ENCODE results near the gene CAMTA1. TPM values are rescaled to one million over a fixed set of nuclear protein-coding genes. Genes with fewer than 3 reads are reported as not detected.

The CAMTA1 gene
- total RNA-seq, 1 donor from 2014 or later = 99.0 TPM

DNA sequence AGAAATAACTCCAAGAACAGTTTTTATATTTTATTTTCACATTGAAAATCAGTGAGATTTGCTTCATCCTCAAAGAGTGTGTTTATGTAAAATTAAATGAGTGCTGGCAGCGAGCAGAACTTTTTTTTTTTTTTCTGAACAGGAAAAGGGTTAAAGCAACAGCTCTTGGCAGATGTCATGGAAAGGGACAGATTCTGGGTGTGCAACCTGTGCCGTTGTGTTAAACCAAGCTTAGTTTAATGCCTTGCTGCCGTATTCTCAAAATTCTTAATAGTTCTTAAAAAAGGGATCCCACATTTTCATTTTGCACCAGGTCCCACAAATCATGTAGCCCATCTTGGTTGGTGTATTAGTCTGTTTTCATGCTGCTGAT is 758.5 kb downstream of the CAMTA1 start:
- TF ChIP-seq, protein P1, sequence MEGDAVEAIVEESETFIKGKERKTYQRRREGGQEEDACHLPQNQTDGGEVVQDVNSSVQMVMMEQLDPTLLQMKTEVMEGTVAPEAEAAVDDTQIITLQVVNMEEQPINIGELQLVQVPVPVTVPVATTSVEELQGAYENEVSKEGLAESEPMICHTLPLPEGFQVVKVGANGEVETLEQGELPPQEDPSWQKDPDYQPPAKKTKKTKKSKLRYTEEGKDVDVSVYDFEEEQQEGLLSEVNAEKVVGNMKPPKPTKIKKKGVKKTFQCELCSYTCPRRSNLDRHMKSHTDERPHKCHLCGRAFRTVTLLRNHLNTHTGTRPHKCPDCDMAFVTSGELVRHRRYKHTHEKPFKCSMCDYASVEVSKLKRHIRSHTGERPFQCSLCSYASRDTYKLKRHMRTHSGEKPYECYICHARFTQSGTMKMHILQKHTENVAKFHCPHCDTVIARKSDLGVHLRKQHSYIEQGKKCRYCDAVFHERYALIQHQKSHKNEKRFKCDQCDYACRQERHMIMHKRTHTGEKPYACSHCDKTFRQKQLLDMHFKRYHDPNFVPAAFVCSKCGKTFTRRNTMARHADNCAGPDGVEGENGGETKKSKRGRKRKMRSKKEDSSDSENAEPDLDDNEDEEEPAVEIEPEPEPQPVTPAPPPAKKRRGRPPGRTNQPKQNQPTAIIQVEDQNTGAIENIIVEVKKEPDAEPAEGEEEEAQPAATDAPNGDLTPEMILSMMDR (IDR thresholded peaks at IDR 0.05; ENCODE audit: unreplicated experiment) = no peak
- H3K4me1 Mint-ChIP-seq (ENCODE audit: low read depth) = no peaks in the 10 kb centered on the region
- no peak overlapping the region for H3K27ac Mint-ChIP-seq
- DNase-seq (ENCODE audit: low spot score, unreplicated experiment) = no peak
- H3K4me3 Mint-ChIP-seq (ENCODE audit: low read depth) = no peak overlapping the region
- H3K9me3 Mint-ChIP-seq (ENCODE audit: low read depth) = no peaks in the 10 kb centered on the region
- H3K36me3 Mint-ChIP-seq (ENCODE audit: insufficient read depth) = no peaks in the 10 kb centered on the region
- peaks cover 13% of the 10 kb centered on the region for H3K27me3 Mint-ChIP-seq

DNA sequence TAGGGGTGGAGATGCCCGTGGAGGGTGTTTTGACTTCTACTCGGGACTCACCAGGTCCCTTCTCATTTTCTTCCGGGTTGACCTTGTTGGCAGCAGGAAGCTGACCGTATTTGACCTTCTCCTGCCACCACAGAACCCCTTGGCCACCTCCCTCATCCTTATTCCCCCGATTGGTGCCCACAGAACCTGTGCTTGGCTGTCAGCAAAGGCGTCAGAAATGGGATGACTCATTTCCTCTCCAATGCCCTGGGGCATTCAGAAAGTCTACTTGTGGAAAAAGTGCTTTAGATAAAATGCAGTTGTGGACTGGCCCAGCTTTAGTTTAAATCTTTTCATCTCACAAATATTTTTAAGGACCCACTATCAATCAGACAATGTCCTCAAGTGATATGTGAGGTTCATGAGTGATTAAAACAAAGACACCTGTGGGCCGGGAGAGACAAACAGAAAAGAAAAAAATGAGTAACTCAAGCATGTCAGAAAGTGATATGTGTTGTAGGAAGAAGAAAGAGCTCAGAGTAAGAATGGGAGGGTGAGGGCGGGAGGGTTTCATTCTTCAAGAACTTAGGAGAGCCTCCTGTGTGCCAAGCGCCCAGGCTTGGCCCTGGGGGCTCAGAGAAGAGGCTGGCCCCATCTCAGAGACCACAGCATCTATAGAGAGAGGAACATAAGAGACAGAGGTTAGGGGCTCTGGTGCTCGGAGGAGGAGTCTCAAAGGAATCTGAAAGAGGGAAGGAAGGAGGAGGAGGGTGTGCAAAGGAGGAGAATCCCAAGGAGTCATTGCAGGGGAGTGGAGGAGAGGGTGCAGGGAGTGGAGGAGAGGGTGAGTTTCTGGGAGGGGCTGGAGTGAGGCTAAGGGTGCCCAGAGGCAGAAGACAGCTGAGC is 764.3 kb downstream of the CAMTA1 start:
- Mint-ChIP-seq H3K36me3 (ENCODE audit: insufficient read depth) (no peaks in the 10 kb centered on the region), H3K27me3 (peaks cover 21% of the 10 kb centered on the region), H3K9me3 (ENCODE audit: low read depth) (peaks cover 2% of the 10 kb centered on the region), H3K4me1 (ENCODE audit: low read depth) (peaks cover 9% of the 10 kb centered on the region), H3K27ac (no peak overlapping the region), H3K4me3 (ENCODE audit: low read depth) (no peak overlapping the region)
- TF ChIP-seq, protein P1 (IDR thresholded peaks at IDR 0.05; ENCODE audit: unreplicated experiment) = no peak
- DNase-seq (ENCODE audit: low spot score, unreplicated experiment) = no peak

DNA sequence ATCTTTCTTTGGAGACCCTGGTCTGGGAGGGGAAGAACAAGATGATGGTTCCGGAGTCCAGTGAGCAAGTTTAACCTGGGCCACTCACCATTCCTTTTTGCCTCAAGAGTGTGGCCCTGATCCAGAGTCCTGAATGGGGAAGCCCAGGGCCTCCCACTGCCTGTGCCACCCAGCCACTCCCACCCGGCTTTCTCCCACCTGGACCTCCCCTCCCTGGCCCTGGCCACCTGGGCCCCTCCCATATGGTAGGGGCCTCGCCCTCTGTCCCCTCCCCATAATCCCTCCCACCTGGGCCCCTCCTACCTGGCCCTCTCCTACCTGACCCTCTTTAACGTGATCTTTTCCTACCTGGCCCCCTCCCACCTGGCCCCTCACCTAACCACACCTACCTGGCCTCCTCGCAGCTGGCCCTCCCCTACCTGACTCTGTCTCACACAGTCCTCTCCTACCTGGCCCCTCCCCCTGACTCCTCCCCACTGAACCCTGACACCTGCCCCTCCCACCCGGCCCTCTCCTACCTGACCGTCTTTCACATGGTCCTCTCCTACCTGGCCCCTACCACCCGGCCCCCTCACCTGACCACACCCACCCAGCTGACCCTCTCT is 765.1 kb downstream of the CAMTA1 start:
- Mint-ChIP-seq H3K27me3 (peaks cover 21% of the 10 kb centered on the region), H3K4me1 (ENCODE audit: low read depth) (peaks cover 12% of the 10 kb centered on the region), H3K27ac (no peak overlapping the region), H3K36me3 (ENCODE audit: insufficient read depth) (no peaks in the 10 kb centered on the region), H3K9me3 (ENCODE audit: low read depth) (peaks cover 2% of the 10 kb centered on the region), H3K4me3 (ENCODE audit: low read depth) (no peak overlapping the region)
- TF ChIP-seq, protein P1 (IDR thresholded peaks at IDR 0.05; ENCODE audit: unreplicated experiment) = no peak
- no peak for DNase-seq (ENCODE audit: low spot score, unreplicated experiment)

DNA sequence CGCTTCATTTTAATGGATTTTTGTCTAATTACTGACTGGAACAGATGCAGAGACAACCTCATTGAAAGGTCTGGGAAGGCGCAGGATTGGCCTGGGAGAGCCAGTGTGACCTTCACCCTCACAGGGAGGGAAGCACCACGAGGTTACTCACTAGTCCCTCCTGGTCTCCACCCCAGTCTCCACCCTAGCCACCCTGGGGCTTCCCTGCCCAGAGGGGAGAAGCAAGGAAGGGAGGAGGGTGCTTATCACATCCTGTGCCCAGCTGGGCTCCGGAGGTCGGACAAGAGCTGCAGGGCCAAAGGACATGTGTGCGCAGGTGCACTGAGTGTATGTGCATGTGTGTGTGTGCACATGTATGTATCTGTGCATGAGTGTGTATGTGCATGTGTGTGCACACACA is 765.7 kb downstream of the CAMTA1 start:
- H3K4me1 Mint-ChIP-seq (ENCODE audit: low read depth) = peaks cover 12% of the 10 kb centered on the region
- peaks cover 26% of the 10 kb centered on the region for H3K27me3 Mint-ChIP-seq
- TF ChIP-seq, protein P1 (IDR thresholded peaks at IDR 0.05; ENCODE audit: unreplicated experiment) = no peak
- no peak overlapping the region for H3K4me3 Mint-ChIP-seq (ENCODE audit: low read depth)
- H3K36me3 Mint-ChIP-seq (ENCODE audit: insufficient read depth) = no peaks in the 10 kb centered on the region
- no peak for DNase-seq (ENCODE audit: low spot score, unreplicated experiment)
- no peak overlapping the region for H3K27ac Mint-ChIP-seq
- H3K9me3 Mint-ChIP-seq (ENCODE audit: low read depth) = peaks cover 2% of the 10 kb centered on the region

DNA sequence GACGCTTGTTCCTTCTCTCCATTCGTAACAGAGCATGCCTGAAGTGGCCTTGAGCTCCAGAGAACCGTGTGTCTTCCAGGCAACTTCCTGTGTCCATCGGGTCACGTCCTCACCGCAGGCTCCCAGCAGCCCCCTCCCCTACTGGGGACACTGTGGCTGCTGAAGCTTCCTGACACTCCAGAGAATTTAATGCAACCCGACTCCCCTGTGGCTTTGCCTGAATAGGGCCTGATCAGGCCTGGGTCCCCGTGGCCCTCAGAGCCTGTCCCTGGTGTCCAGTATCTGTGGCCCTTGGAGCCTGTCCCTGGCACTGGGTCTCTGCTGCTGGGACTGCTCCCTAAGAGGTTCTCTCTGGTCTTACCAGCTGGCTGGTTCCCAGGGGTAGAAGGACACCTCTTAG is 766.2 kb downstream of the CAMTA1 start:
- no peak overlapping the region for H3K4me3 Mint-ChIP-seq (ENCODE audit: low read depth)
- no peak overlapping the region for H3K27ac Mint-ChIP-seq
- peaks cover 12% of the 10 kb centered on the region for H3K4me1 Mint-ChIP-seq (ENCODE audit: low read depth)
- H3K27me3 Mint-ChIP-seq = peaks cover 28% of the 10 kb centered on the region
- TF ChIP-seq, protein P1 (IDR thresholded peaks at IDR 0.05; ENCODE audit: unreplicated experiment) = no peak
- DNase-seq (ENCODE audit: low spot score, unreplicated experiment) = no peak
- H3K9me3 Mint-ChIP-seq (ENCODE audit: low read depth) = peaks cover 2% of the 10 kb centered on the region
- H3K36me3 Mint-ChIP-seq (ENCODE audit: insufficient read depth) = no peaks in the 10 kb centered on the region

Measured in progenitor cell of endocrine pancreas (in vitro differentiated cells).